Measurements from ENCODE around the gene SLC22A14. TPM values are rescaled to one million over a fixed set of nuclear protein-coding genes. Genes with fewer than 3 reads are reported as not detected.

Gene SLC22A14
- total and polyA plus RNA-seq, 7 donors: 0.09 TPM; not detected in 6

GRCh38 chr3:38275658-38276057 lies 6.4 kb upstream of the SLC22A14 start:
- no peaks in the 10 kb centered on the region for H3K9me3 ChIP-seq
- intact Hi-C loops (cut with DNase I): no loop called here
- no peaks in the 10 kb centered on the region for H3K27me3 ChIP-seq
- H3K27ac ChIP-seq: no peak overlapping the region
- no peaks in the 10 kb centered on the region for H3K36me3 ChIP-seq
- no peak for DNase-seq
- no peak for TF ChIP-seq POLR2AphosphoS5 (IDR thresholded peaks at IDR 0.05)
- TF ChIP-seq, protein P1, sequence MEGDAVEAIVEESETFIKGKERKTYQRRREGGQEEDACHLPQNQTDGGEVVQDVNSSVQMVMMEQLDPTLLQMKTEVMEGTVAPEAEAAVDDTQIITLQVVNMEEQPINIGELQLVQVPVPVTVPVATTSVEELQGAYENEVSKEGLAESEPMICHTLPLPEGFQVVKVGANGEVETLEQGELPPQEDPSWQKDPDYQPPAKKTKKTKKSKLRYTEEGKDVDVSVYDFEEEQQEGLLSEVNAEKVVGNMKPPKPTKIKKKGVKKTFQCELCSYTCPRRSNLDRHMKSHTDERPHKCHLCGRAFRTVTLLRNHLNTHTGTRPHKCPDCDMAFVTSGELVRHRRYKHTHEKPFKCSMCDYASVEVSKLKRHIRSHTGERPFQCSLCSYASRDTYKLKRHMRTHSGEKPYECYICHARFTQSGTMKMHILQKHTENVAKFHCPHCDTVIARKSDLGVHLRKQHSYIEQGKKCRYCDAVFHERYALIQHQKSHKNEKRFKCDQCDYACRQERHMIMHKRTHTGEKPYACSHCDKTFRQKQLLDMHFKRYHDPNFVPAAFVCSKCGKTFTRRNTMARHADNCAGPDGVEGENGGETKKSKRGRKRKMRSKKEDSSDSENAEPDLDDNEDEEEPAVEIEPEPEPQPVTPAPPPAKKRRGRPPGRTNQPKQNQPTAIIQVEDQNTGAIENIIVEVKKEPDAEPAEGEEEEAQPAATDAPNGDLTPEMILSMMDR (IDR thresholded peaks at IDR 0.05): no peak
- TF ChIP-seq POLR2A (IDR thresholded peaks at IDR 0.05): no peak
- no peak for TF ChIP-seq EP300 (IDR thresholded peaks at IDR 0.05)
- H3K4me1 ChIP-seq: no peaks in the 10 kb centered on the region
- H3K4me3 ChIP-seq: no peak overlapping the region
- WGBS, 2 donors: 94 to 97% methylated on average over 8 of the region's 8 CpGs

GRCh38 chr3:38276081-38276916 lies 5.8 kb upstream of the SLC22A14 start:
- intact Hi-C loops (cut with DNase I): no loop called here
- Histone ChIP-seq H3K36me3 (no peaks in the 10 kb centered on the region), H3K4me1 (no peaks in the 10 kb centered on the region), H3K27ac (no peak overlapping the region), H3K27me3 (no peaks in the 10 kb centered on the region), H3K9me3 (no peaks in the 10 kb centered on the region), H3K4me3 (no peak overlapping the region)
- DNase-seq: no peak
- TF ChIP-seq POLR2AphosphoS5 (IDR thresholded peaks at IDR 0.05) (no peak), POLR2A (IDR thresholded peaks at IDR 0.05) (no peak), EP300 (IDR thresholded peaks at IDR 0.05) (no peak)
- TF ChIP-seq, protein P1 (IDR thresholded peaks at IDR 0.05): no peak
- WGBS, 2 donors: 93 to 94% methylated on average over 13 of the region's 13 CpGs

DNA sequence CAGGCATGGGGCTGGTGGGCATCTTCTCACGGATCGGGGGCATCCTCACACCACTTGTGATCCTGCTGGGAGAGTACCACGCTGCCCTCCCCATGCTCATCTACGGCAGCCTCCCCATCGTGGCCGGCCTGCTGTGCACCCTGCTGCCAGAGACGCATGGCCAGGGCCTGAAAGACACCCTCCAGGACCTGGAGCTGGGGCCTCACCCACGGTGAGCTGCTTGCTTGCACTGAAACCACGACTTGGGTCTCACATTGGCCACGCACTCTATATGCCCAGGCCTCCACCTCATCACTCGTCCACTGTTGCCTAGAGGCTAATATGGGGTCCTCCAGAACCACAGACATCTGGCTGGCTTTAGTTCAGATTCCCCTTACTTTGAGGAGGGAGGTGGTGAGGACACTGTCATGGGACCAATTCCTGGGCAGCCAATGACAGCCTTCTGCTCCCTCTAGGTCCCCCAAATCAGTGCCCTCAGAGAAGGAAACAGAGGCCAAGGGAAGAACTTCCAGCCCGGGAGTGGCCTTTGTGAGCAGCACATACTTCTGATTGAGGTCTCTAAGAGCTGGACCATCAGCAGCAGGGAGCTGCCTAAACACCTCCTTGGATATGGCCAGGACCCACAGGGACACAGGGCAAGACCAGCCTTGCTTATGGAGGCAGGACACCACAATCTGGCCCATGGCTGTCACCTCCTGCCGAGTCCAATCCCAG lies 5.0 kb upstream of the SLC22A14 start:
- no peak for DNase-seq
- 95 to 96% methylated on average over 13 of the region's 13 CpGs for WGBS, 2 donors
- Histone ChIP-seq H3K27me3 (no peaks in the 10 kb centered on the region), H3K4me3 (no peak overlapping the region), H3K4me1 (no peaks in the 10 kb centered on the region), H3K36me3 (no peaks in the 10 kb centered on the region), H3K9me3 (no peaks in the 10 kb centered on the region), H3K27ac (no peak overlapping the region)
- TF ChIP-seq POLR2A (IDR thresholded peaks at IDR 0.05): no peak
- TF ChIP-seq EP300 (IDR thresholded peaks at IDR 0.05): no peak
- TF ChIP-seq, protein P1 (IDR thresholded peaks at IDR 0.05): no peak
- no peak for TF ChIP-seq POLR2AphosphoS5 (IDR thresholded peaks at IDR 0.05)
- intact Hi-C loops (cut with DNase I): no loop called here

- H3K4me1 ChIP-seq: no peaks in the 10 kb centered on the region
- no peak overlapping the region for H3K4me3 ChIP-seq
- intact Hi-C loops (cut with DNase I): no loop called here
- no peak overlapping the region for H3K27ac ChIP-seq
- 90 to 93% methylated on average over 5 of the region's 5 CpGs for WGBS, 2 donors
- TF ChIP-seq POLR2AphosphoS5 (IDR thresholded peaks at IDR 0.05) (no peak), POLR2A (IDR thresholded peaks at IDR 0.05) (no peak), EP300 (IDR thresholded peaks at IDR 0.05) (no peak)
- TF ChIP-seq, protein P1 (IDR thresholded peaks at IDR 0.05): no peak
- H3K36me3 ChIP-seq: no peaks in the 10 kb centered on the region
- H3K27me3 ChIP-seq: no peaks in the 10 kb centered on the region
- no peak for DNase-seq
- H3K9me3 ChIP-seq: no peaks in the 10 kb centered on the region
Measured at GRCh38 chr3:38278841-38279240, 3.3 kb upstream of the SLC22A14 start.
